ENCODE measurements around the gene GPC1.

GPC1 gene

DNA sequence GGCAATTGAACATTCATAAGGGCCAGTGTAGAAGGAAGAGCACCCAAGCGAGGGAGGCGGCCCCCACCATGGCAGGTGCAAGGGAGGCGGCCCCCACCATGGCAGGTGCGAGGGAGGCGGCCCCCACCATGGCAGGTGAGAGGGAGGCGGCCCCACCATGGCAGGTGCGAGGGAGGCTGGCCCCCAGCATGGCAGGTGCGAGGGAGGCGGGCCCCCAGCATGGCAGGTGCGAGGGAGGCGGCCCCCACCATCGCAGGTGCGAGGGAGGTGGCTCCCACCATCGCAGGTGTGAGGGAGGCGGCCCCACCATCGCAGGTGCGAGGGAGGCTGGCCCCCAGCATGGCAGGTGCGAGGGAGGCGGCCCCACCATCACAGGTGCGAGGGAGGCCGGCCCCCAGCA lies 24.7 kb upstream of the GPC1 start (continued):
- TF ChIP-seq ZNF274 (IDR thresholded peaks at IDR 0.05; ENCODE audit: low read length) (no peak), ZNF274 (tag by site-specific recombination; IDR thresholded peaks at IDR 0.05; ENCODE audit: borderline replicate concordance) (no peak), ZNF324 (tag by site-specific recombination; IDR thresholded peaks at IDR 0.05) (no peak), ZNF311 (tag by site-specific recombination; IDR thresholded peaks at IDR 0.05; ENCODE audit: borderline replicate concordance) (no peak), KLF1 (tag by site-specific recombination; IDR thresholded peaks at IDR 0.05) (no peak), ZNF654 (tag by site-specific recombination; IDR thresholded peaks at IDR 0.05; ENCODE audit: low read depth) (no peak)
- TF ChIP-seq, protein P1, sequence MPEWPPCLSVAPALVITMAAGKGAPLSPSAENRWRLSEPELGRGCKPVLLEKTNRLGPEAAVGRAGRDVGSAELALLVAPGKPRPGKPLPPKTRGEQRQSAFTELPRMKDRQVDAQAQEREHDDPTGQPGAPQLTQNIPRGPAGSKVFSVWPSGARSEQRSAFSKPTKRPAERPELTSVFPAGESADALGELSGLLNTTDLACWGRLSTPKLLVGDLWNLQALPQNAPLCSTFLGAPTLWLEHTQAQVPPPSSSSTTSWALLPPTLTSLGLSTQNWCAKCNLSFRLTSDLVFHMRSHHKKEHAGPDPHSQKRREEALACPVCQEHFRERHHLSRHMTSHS (tag by site-specific recombination; IDR thresholded peaks at IDR 0.05): no peak
- TF ChIP-seq, protein P2, sequence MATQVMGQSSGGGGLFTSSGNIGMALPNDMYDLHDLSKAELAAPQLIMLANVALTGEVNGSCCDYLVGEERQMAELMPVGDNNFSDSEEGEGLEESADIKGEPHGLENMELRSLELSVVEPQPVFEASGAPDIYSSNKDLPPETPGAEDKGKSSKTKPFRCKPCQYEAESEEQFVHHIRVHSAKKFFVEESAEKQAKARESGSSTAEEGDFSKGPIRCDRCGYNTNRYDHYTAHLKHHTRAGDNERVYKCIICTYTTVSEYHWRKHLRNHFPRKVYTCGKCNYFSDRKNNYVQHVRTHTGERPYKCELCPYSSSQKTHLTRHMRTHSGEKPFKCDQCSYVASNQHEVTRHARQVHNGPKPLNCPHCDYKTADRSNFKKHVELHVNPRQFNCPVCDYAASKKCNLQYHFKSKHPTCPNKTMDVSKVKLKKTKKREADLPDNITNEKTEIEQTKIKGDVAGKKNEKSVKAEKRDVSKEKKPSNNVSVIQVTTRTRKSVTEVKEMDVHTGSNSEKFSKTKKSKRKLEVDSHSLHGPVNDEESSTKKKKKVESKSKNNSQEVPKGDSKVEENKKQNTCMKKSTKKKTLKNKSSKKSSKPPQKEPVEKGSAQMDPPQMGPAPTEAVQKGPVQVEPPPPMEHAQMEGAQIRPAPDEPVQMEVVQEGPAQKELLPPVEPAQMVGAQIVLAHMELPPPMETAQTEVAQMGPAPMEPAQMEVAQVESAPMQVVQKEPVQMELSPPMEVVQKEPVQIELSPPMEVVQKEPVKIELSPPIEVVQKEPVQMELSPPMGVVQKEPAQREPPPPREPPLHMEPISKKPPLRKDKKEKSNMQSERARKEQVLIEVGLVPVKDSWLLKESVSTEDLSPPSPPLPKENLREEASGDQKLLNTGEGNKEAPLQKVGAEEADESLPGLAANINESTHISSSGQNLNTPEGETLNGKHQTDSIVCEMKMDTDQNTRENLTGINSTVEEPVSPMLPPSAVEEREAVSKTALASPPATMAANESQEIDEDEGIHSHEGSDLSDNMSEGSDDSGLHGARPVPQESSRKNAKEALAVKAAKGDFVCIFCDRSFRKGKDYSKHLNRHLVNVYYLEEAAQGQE (tag by site-specific recombination; IDR thresholded peaks at IDR 0.05): no peak

DNA sequence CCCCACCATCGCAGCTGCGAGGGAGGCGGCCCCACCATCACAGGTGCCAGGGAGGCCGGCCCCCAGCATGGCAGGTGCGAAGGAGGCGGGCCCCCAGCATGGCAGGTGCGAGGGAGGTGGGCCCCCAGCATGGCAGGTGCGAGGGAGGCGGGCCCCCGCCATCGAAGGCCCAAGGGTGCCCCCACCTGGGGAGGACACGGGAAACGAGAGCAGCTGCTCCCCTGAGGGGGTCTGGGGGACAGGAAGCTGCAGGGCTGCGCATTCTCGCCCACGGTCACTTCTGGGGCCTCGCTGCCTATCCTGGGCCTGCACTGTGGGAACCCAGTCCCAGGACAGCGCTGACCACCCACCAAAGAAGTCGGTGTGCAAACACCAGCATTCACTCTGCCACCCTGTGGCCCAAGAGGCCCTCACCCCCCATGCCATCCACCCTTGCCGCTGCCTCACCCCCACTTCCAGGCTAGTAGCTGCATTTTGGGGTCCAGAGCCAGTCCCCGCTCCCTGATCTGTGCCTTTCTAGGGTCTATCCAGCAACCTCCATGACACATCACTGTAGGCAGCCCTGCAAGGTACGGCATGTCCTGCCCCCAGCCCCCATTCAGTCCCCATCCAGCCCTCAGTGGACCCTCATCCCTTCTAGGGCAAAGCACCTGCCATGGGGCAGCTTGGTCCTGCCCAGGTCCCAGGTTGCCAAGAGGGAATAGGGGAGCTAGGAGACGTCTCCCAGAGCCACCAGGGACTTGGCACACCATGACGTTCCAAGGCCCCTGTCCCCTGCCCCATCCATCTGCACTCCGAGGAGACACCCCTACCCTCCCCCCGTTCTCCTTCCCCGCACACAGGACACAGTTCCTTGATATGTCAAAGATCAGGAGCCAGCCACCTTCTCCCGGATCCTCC lies 24.0 kb upstream of the GPC1 start:
- H3K9me3 ChIP-seq (ENCODE audit: control insufficient read depth, insufficient read depth, low read depth, low read length): no peaks in the 10 kb centered on the region
- ChIA-PET CTCF (no interaction called here), POLR2A (no interaction called here)
- no peak overlapping the region for H3K4me3 ChIP-seq (ENCODE audit: low read depth, low read length)
- no peaks in the 10 kb centered on the region for H3K36me3 ChIP-seq (ENCODE audit: control insufficient read depth in 2 of 2, insufficient read depth in 1 of 2, low read length in 2 of 2)
- TF ChIP-seq, protein P3, sequence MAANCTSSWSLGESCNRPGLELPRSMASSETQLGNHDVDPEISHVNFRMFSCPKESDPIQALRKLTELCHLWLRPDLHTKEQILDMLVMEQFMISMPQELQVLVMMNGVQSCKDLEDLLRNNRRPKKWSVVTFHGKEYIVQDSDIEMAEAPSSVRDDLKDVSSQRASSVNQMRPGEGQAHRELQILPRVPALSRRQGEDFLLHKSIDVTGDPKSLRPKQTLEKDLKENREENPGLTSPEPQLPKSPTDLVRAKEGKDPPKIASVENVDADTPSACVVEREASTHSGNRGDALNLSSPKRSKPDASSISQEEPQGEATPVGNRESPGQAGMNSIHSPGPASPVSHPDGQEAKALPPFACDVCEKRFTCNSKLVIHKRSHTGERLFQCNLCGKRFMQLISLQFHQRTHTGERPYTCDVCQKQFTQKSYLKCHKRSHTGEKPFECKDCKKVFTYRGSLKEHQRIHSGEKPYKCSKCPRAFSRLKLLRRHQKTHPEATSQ (tag by site-specific recombination; IDR thresholded peaks at IDR 0.05): no peak
- TF ChIP-seq ZFP69B (tag by site-specific recombination; IDR thresholded peaks at IDR 0.05) (no peak), OSR2 (tag by site-specific recombination; IDR thresholded peaks at IDR 0.05) (no peak), ZNF354C (tag by site-specific recombination; IDR thresholded peaks at IDR 0.05; ENCODE audit: borderline replicate concordance, low read depth) (no peak), ZNF202 (tag by site-specific recombination; IDR thresholded peaks at IDR 0.05; ENCODE audit: borderline replicate concordance) (no peak), ZSCAN23 (tag by site-specific recombination; IDR thresholded peaks at IDR 0.05) (no peak), MEIS1 (CRISPR knock-in tag; IDR thresholded peaks at IDR 0.05; ENCODE audit: borderline replicate concordance) (no peak), ZNF585B (tag by site-specific recombination; IDR thresholded peaks at IDR 0.05) (no peak), ZSCAN30 (tag by site-specific recombination; IDR thresholded peaks at IDR 0.05) (no peak), ZNF670 (tag by site-specific recombination; IDR thresholded peaks at IDR 0.05; ENCODE audit: low read depth) (no peak), ZNF837 (tag by site-specific recombination; IDR thresholded peaks at IDR 0.05) (no peak), HOXA7 (CRISPR knock-in tag; IDR thresholded peaks at IDR 0.05; ENCODE audit: borderline replicate concordance) (no peak), RBAK (tag by site-specific recombination; IDR thresholded peaks at IDR 0.05) (no peak), ZNF629 (tag by site-specific recombination; IDR thresholded peaks at IDR 0.05) (no peak), ZNF266 (tag by site-specific recombination; IDR thresholded peaks at IDR 0.05; ENCODE audit: low read depth) (no peak), GLI2 (tag by site-specific recombination; IDR thresholded peaks at IDR 0.05; ENCODE audit: borderline replicate concordance, low read depth) (no peak), ZNF777 (tag by site-specific recombination; IDR thresholded peaks at IDR 0.05; ENCODE audit: borderline replicate concordance) (no peak)
- TF ChIP-seq, protein P4, sequence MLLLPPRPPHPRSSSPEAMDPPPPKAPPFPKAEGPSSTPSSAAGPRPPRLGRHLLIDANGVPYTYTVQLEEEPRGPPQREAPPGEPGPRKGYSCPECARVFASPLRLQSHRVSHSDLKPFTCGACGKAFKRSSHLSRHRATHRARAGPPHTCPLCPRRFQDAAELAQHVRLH (tag by site-specific recombination; IDR thresholded peaks at IDR 0.05): no peak
- TF ChIP-seq, protein P1 (tag by site-specific recombination; IDR thresholded peaks at IDR 0.05): no peak
- no peak overlapping the region for H3K27ac ChIP-seq (ENCODE audit: extremely low read depth, low read depth, low read length)
- H3K4me1 ChIP-seq (ENCODE audit: control insufficient read depth, insufficient read depth, low read length): no peaks in the 10 kb centered on the region

All from HEK293 (cell line).